ENCODE measurements around the gene TMTC2.
"Not testable (repeated sequence)": the region's sequence is repeated elsewhere in the genome, so short reads cannot be mapped to it uniquely, and the experiment has no call there.

DNA sequence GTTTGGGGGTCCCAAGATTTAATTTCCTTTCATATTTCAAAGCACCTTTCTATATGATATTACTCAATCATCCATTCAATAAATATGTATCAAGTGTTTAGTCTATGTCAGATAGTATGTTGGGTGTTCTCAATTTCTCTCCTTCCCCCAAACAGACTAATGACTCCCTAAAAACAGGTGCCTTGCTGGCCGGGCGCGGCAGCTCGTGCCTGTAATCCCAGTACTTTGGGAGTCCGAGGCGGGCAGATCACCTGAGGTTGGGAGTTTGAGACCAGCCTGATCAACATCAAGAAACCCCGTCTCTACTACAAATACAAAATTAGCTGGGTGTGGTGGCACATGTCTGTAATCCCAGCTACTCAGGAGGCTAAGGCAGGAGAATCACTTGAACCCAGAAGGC, 78.5 kb downstream of the TMTC2 start:
- TF ChIP-seq, protein P1, sequence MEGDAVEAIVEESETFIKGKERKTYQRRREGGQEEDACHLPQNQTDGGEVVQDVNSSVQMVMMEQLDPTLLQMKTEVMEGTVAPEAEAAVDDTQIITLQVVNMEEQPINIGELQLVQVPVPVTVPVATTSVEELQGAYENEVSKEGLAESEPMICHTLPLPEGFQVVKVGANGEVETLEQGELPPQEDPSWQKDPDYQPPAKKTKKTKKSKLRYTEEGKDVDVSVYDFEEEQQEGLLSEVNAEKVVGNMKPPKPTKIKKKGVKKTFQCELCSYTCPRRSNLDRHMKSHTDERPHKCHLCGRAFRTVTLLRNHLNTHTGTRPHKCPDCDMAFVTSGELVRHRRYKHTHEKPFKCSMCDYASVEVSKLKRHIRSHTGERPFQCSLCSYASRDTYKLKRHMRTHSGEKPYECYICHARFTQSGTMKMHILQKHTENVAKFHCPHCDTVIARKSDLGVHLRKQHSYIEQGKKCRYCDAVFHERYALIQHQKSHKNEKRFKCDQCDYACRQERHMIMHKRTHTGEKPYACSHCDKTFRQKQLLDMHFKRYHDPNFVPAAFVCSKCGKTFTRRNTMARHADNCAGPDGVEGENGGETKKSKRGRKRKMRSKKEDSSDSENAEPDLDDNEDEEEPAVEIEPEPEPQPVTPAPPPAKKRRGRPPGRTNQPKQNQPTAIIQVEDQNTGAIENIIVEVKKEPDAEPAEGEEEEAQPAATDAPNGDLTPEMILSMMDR (IDR thresholded peaks at IDR 0.05): not testable (repeated sequence)
- TF ChIP-seq POLR2A (IDR thresholded peaks at IDR 0.05): not testable (repeated sequence)
